GM23338 (cell line): ENCODE results near the gene NCOA7. TPM values are rescaled to one million over a fixed set of nuclear protein-coding genes. Genes with fewer than 3 reads are reported as not detected.

ENCODE experiments used
- ATAC-seq: fragments of 200-7000 bp; cut with Tn5 transposase; 3 replicates; pipeline ENCODE4 v1.9.1; 2020
- DNase-seq: peaks from one replicate; pipeline ENCODE4 v3.0.0-alpha.2; 2015; ENCODE audit warnings: low spot score
- H2AFZ ChIP-seq: fragments of 200-600 bp; sonication (generic); 2 replicates; pipeline ENCODE4 v1.8.0; 2016; ENCODE audit warnings: antibody characterized with exemption, mild to moderate bottlenecking, moderate library complexity
- H3F3A ChIP-seq: fragments of 200-600 bp; sonication (generic); replicated peaks from 2 replicates; pipeline ENCODE4 v1.8.0; 2017; ENCODE audit warnings: antibody characterized with exemption, mixed run types, low read depth
- H3K27ac ChIP-seq: fragments of 200-600 bp; sonication (generic); 2 replicates; pipeline ENCODE4 v1.6.1; 2016; ENCODE audit warnings: low read depth
- H3K27me3 ChIP-seq: fragments of 200-600 bp; sonication (generic); 2 replicates; pipeline ENCODE4 v1.8.0; 2016; ENCODE audit warnings: mild to moderate bottlenecking, mixed run types, moderate library complexity; ENCODE audit not compliant: insufficient read depth
- H3K36me3 ChIP-seq: fragments of 200-600 bp; sonication (generic); 2 replicates; pipeline ENCODE4 v1.8.0; 2016; ENCODE audit warnings: mild to moderate bottlenecking; ENCODE audit not compliant: insufficient read depth
- H3K4me1 ChIP-seq: fragments of 200-600 bp; sonication (generic); 2 replicates; pipeline ENCODE4 v1.8.0; 2016; ENCODE audit warnings: mild to moderate bottlenecking, moderate library complexity; ENCODE audit not compliant: insufficient read depth
- H3K4me2 ChIP-seq: fragments of 200-600 bp; sonication (generic); 2 replicates; pipeline ENCODE4 v1.7.1; 2017; ENCODE audit warnings: mixed run types
- H3K4me3 ChIP-seq: fragments of 200-600 bp; sonication (generic); 2 replicates; pipeline ENCODE4 v1.6.1; 2016; ENCODE audit warnings: mixed run types
- H3K79me2 ChIP-seq: fragments of 200-600 bp; sonication (generic); replicated peaks from 2 replicates; pipeline ENCODE4 v1.8.0; 2017; ENCODE audit warnings: mild to moderate bottlenecking; ENCODE audit not compliant: insufficient read depth
- H3K9me2 ChIP-seq: fragments of 200-600 bp; sonication (generic); 2 replicates; pipeline ENCODE4 v1.8.0; 2017; ENCODE audit not compliant: insufficient read depth
- H4K20me1 ChIP-seq: fragments of 200-600 bp; sonication (generic); replicated peaks from 2 replicates; pipeline ENCODE4 v1.8.0; 2017; ENCODE audit warnings: mild to moderate bottlenecking; ENCODE audit not compliant: insufficient read depth
- H3K27ac Mint-ChIP-seq: 2 replicates; pipeline ENCODE4 v1.8.0; 2020; ENCODE audit warnings: inconsistent platforms, mild to moderate bottlenecking, moderate library complexity, mixed read lengths
- H3K27me3 Mint-ChIP-seq: 3 replicates; pipeline ENCODE4 v1.8.0; 2022; ENCODE audit warnings: low read depth, mild to moderate bottlenecking, moderate library complexity, mixed read lengths, inconsistent platforms; ENCODE audit not compliant: insufficient read depth, poor library complexity
- H3K36me3 Mint-ChIP-seq: 3 replicates; pipeline ENCODE4 v1.8.0; 2021; ENCODE audit warnings: low read depth, mild to moderate bottlenecking, inconsistent platforms, moderate library complexity, mixed read lengths
- H3K4me1 Mint-ChIP-seq: 3 replicates; pipeline ENCODE4 v1.8.0; 2020; ENCODE audit warnings: mild to moderate bottlenecking, inconsistent platforms, mixed read lengths
- H3K4me3 Mint-ChIP-seq: 3 replicates; pipeline ENCODE4 v1.8.0; 2021; ENCODE audit warnings: moderate library complexity, mild to moderate bottlenecking, inconsistent platforms, mixed read lengths
- H3K9me3 Mint-ChIP-seq: 3 replicates; pipeline ENCODE4 v1.8.0; 2020; ENCODE audit warnings: moderate library complexity, mild to moderate bottlenecking, inconsistent platforms, mixed read lengths
- CREB1 ChIP-seq: fragments of 250-450 bp; sonication (Bioruptor Pico); IDR thresholded peaks from 2 replicates; pipeline ENCODE4 v1.5.0; 2020; ENCODE audit warnings: low read depth, mild to moderate bottlenecking, moderate library complexity
- CTCF ChIP-seq, 2 experiments: fragments of 200-600 bp in 1 of 2; sonication (generic) in 1 of 2; conservative IDR thresholded peaks; 2 replicates each; pipeline versions ENCODE4 v1.5.1 to v1.6.1; 2016 to 2017; ENCODE audit warnings: antibody characterized with exemption in 2 of 2, low read depth in 2 of 2, mild to moderate bottlenecking in 2 of 2, moderate library complexity in 1 of 2
- EZH2 ChIP-seq: fragments of 200-600 bp; sonication (generic); IDR thresholded peaks from one replicate; pipeline ENCODE4 v1.8.0; 2017; ENCODE audit warnings: antibody characterized with exemption, mild to moderate bottlenecking, low read depth; ENCODE audit not compliant: unreplicated experiment
- EZH2phosphoT487 ChIP-seq: fragments of 200-600 bp; sonication (generic); IDR thresholded peaks from one replicate; pipeline ENCODE4 v1.8.1; 2018; ENCODE audit warnings: antibody characterized with exemption; ENCODE audit not compliant: unreplicated experiment
- JUNB ChIP-seq: IDR thresholded peaks from one replicate; pipeline ENCODE4 v1.6.1; 2016; ENCODE audit warnings: antibody characterized with exemption; ENCODE audit not compliant: unreplicated experiment
- NANOG ChIP-seq: IDR thresholded peaks from 2 replicates; pipeline ENCODE4 v1.6.1; 2016; ENCODE audit warnings: antibody characterized with exemption, borderline replicate concordance
- POLR2AphosphoS5 ChIP-seq: IDR thresholded peaks from 2 replicates; pipeline ENCODE4 v1.6.1; 2016; ENCODE audit warnings: antibody characterized with exemption, low read depth
- STAT1 ChIP-seq: IDR thresholded peaks from one replicate; pipeline ENCODE4 v1.6.1; 2016; ENCODE audit warnings: antibody characterized with exemption; ENCODE audit not compliant: unreplicated experiment
- ZNF114 ChIP-seq: fragments of 250-450 bp; sonication (Bioruptor Pico); IDR thresholded peaks from 2 replicates; pipeline ENCODE4 v1.5.0; 2020; ENCODE audit warnings: mild to moderate bottlenecking, moderate library complexity
- ZNF331 ChIP-seq: fragments of 250-450 bp; sonication (Bioruptor Pico); IDR thresholded peaks from 2 replicates; pipeline ENCODE4 v1.5.0; 2020; ENCODE audit warnings: low read depth, mild to moderate bottlenecking, moderate library complexity
- ZNF462 ChIP-seq: fragments of 250-450 bp; sonication (Bioruptor Pico); IDR thresholded peaks from 2 replicates; pipeline ENCODE4 v1.5.0; 2020; ENCODE audit warnings: mild to moderate bottlenecking, moderate library complexity
- polyA plus RNA-seq: library from polyadenylated mRNA; unstranded; fragments of >200 nt; fragmentation: Nextera tagmentation; extraction: Ambion mirVana; gene quantifications from 2 replicates; pipeline ENCODE4 v1.2.1, GENCODE V29; 2016
- total RNA-seq: library from RNA; depleted of rRNA; stranded (reverse); fragments of >200 nt; shearing (Covaris generic); gene quantifications from 2 replicates; pipeline ENCODE4 v1.2.3, GENCODE V29; 2014
- TF ChIP-seq, protein P1 (sequence below): IDR thresholded peaks from 2 replicates; pipeline ENCODE4 v1.6.1; 2016; ENCODE audit warnings: antibody characterized with exemption

NCOA7 gene
- total and polyA plus RNA-seq, 2 experiments from 2014 or later = 9.3 to 15.7 TPM

GRCh38 chr6:125913145-125913544, 122.4 kb downstream of the NCOA7 start:
- Histone ChIP-seq H3K27me3 (no peaks in the 10 kb centered on the region), H3K4me2 (no peak overlapping the region), H2AFZ (no peak overlapping the region), H3K27ac (no peak overlapping the region), H3K4me3 (no peak overlapping the region), H4K20me1 (no peaks in the 10 kb centered on the region), H3K9me2 (no peaks in the 10 kb centered on the region), H3K36me3 (no peaks in the 10 kb centered on the region), H3F3A (no peaks in the 10 kb centered on the region), H3K4me1 (peaks cover 10% of the 10 kb centered on the region), H3K79me2 (no peaks in the 10 kb centered on the region)
- no peak overlapping the region for H3K27ac Mint-ChIP-seq
- DNase-seq = no peak
- no peaks in the 10 kb centered on the region for H3K9me3 Mint-ChIP-seq
- no peak for TF ChIP-seq ZNF462 (CRISPR knock-in tag)
- TF ChIP-seq EZH2 = no peak
- H3K27me3 Mint-ChIP-seq = peaks cover 5% of the 10 kb centered on the region
- H3K36me3 Mint-ChIP-seq = no peaks in the 10 kb centered on the region
- H3K4me1 Mint-ChIP-seq = peaks cover 11% of the 10 kb centered on the region
- no peak overlapping the region for H3K4me3 Mint-ChIP-seq
- ATAC-seq = no peak

GRCh38 chr6:125913864-125914351, 123.1 kb downstream of the NCOA7 start:
- ATAC-seq = no peak
- H3K36me3 ChIP-seq = no peaks in the 10 kb centered on the region
- Mint-ChIP-seq H3K4me3 (no peak overlapping the region), H3K36me3 (no peaks in the 10 kb centered on the region), H3K9me3 (no peaks in the 10 kb centered on the region), H3K27ac (no peak overlapping the region), H3K4me1 (peaks cover 18% of the 10 kb centered on the region), H3K27me3 (peaks cover 5% of the 10 kb centered on the region)
- H3F3A ChIP-seq = no peaks in the 10 kb centered on the region
- no peak overlapping the region for H2AFZ ChIP-seq
- no peak overlapping the region for H3K27ac ChIP-seq
- DNase-seq = no peak
- no peak overlapping the region for H3K4me3 ChIP-seq
- H3K79me2 ChIP-seq = no peaks in the 10 kb centered on the region
- H3K4me1 ChIP-seq = peaks cover 17% of the 10 kb centered on the region
- no peaks in the 10 kb centered on the region for H4K20me1 ChIP-seq
- no peaks in the 10 kb centered on the region for H3K27me3 ChIP-seq
- H3K9me2 ChIP-seq = no peaks in the 10 kb centered on the region
- no peak overlapping the region for H3K4me2 ChIP-seq
- TF ChIP-seq NANOG (no peak), EZH2phosphoT487 (no peak), JUNB (no peak), STAT1 (no peak), ZNF114 (CRISPR knock-in tag) (no peak), POLR2AphosphoS5 (no peak), ZNF331 (no peak), EZH2 (no peak), CREB1 (CRISPR knock-in tag) (no peak), CTCF (conservative IDR thresholded peaks at IDR 0.05; ENCODE audit: low read depth in 2 of 2) (no peak)
- TF ChIP-seq, protein P1, sequence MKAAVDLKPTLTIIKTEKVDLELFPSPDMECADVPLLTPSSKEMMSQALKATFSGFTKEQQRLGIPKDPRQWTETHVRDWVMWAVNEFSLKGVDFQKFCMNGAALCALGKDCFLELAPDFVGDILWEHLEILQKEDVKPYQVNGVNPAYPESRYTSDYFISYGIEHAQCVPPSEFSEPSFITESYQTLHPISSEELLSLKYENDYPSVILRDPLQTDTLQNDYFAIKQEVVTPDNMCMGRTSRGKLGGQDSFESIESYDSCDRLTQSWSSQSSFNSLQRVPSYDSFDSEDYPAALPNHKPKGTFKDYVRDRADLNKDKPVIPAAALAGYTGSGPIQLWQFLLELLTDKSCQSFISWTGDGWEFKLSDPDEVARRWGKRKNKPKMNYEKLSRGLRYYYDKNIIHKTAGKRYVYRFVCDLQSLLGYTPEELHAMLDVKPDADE = no peak
